ENCODE data around the gene PNP.
"Not testable (repeated sequence)": the region's sequence is repeated elsewhere in the genome, so short reads cannot be mapped to it uniquely, and the experiment has no call there.

DNA sequence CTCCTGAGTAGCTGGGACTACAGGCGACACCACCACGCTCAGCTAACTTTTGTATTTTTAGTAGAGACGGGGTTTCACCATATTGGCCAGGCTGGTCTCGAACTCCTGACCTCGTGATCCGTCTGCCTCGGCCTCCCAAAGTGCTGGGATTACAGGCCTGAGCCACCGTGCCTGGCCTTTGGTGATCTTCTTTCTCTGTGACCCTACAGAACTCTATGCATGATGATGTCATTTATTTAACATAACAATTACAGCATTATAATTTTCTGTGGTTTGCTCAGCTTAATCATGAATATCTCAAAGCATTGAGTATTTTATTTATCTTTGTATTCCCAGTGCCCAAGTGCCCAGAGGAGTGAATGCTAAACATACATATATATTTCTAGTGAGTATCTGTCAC, 16.4 kb upstream of the PNP start:
- not testable (repeated sequence) for TF ChIP-seq CTCF (conservative IDR thresholded peaks at IDR 0.05 in 1 of 2, IDR thresholded peaks at IDR 0.05 in 1 of 2; ENCODE audit: low read depth in 1 of 2, low read length in 2 of 2); EZH2 (IDR thresholded peaks at IDR 0.05; ENCODE audit: low read length, missing control alignments)

Data from fibroblast of lung (primary cell).